H1 (cell line): Measurements from ENCODE around the gene GUCY1A1. TPM values are rescaled to one million over a fixed set of nuclear protein-coding genes. Genes with fewer than 3 reads are reported as not detected.

Experiments used
- CTCF ChIA-PET: fragments of 300-600 bp; sonication (Branson Sonifier 250); formaldehyde crosslinking; loops from one replicate; lab custom pipeline; 2021; ENCODE audit not compliant: partially characterized antibody; lab: Charles Lee
- POLR2A ChIA-PET: fragments of 300-600 bp; sonication (Branson Sonifier 250); formaldehyde crosslinking; loops from one replicate; lab custom pipeline; 2021; ENCODE audit warnings: inconsistent platforms; ENCODE audit not compliant: partially characterized antibody; lab: Charles Lee
- DNase-seq, 2 experiments: peaks; one replicate each; pipeline versions ENCODE4 v3.0.0 to v3.0.0-alpha.2; 2010 to 2022; ENCODE audit warnings: low spot score in 2 of 2, low read depth in 1 of 2, mixed read lengths in 1 of 2
- FAIRE-seq: peaks from 2 replicates; lab custom pipeline; 2011; peaks lifted over from hg19 to GRCh38; lab: Jason Lieb, UNC
- H2AFZ ChIP-seq: 2 replicates; pipeline ENCODE4 v1.8.1; 2012; ENCODE audit warnings: low read length, inconsistent platforms
- H2AK5ac ChIP-seq: 2 replicates; pipeline ENCODE4 v1.6.1; 2013; ENCODE audit warnings: low read depth, low read length
- H2BK120ac ChIP-seq: replicated peaks from 2 replicates; pipeline ENCODE3; 2013; ENCODE audit warnings: low read depth, low read length, inconsistent platforms
- H2BK12ac ChIP-seq: 2 replicates; pipeline ENCODE4 v1.6.1; 2013; ENCODE audit warnings: low read depth, low read length
- H2BK15ac ChIP-seq: 2 replicates; pipeline ENCODE4 v1.6.1; 2013; ENCODE audit warnings: low read length
- H2BK20ac ChIP-seq: 2 replicates; pipeline ENCODE4 v1.6.1; 2013; ENCODE audit warnings: low read length
- H2BK5ac ChIP-seq: 2 replicates; pipeline ENCODE4 v1.6.1; 2013; ENCODE audit warnings: low read depth, low read length
- H3K14ac ChIP-seq: 2 replicates; pipeline ENCODE4 v1.6.1; 2013; ENCODE audit warnings: inconsistent platforms; ENCODE audit not compliant: insufficient read length
- H3K18ac ChIP-seq: 2 replicates; pipeline ENCODE4 v1.6.1; 2013; ENCODE audit warnings: low read length; ENCODE audit errors: extremely low read depth
- H3K23ac ChIP-seq: 2 replicates; pipeline ENCODE4 v1.6.1; 2013; ENCODE audit warnings: inconsistent platforms; ENCODE audit not compliant: insufficient read length
- H3K23me2 ChIP-seq: 2 replicates; pipeline ENCODE4 v1.6.1; 2013; ENCODE audit warnings: low read depth, low read length
- H3K27ac ChIP-seq: 2 replicates; pipeline ENCODE4 v1.6.1; 2011; ENCODE audit warnings: low read depth, low read length, inconsistent platforms
- H3K27me3 ChIP-seq, 4 experiments: replicated peaks in 1 of 4; 1 replicate in 1 of 4; 2 replicates in 3 of 4; pipeline versions ENCODE4 v1.6.1 to v1.8.1; 2011 to 2013; ENCODE audit warnings: low read length in 3 of 4, mild to moderate bottlenecking in 3 of 4, inconsistent platforms in 2 of 4, mixed read lengths in 2 of 4, moderate library complexity in 1 of 4; ENCODE audit not compliant: control insufficient read depth in 3 of 4, insufficient read depth in 3 of 4; ENCODE audit errors: extremely low read depth in 1 of 4
- H3K36me3 ChIP-seq, 4 experiments: 2 replicates each; pipeline versions ENCODE4 v1.6.1 to v1.8.1; 2011 to 2013; ENCODE audit warnings: mild to moderate bottlenecking in 4 of 4, low read length in 3 of 4, moderate library complexity in 2 of 4, control low read depth in 1 of 4, inconsistent platforms in 1 of 4; ENCODE audit not compliant: insufficient read depth in 4 of 4, control insufficient read depth in 2 of 4
- H3K4ac ChIP-seq: replicated peaks from 2 replicates; pipeline ENCODE3; 2013; ENCODE audit warnings: low read length, low read depth, mixed read lengths, inconsistent platforms; ENCODE audit not compliant: insufficient read length
- H3K4me1 ChIP-seq, 4 experiments: replicated peaks in 1 of 4; 1 replicate in 1 of 4; 2 replicates in 3 of 4; pipeline versions ENCODE4 v1.6.1 to v1.8.1; 2011 to 2013; ENCODE audit warnings: low read length in 3 of 4, inconsistent platforms in 2 of 4, mixed read lengths in 1 of 4; ENCODE audit not compliant: insufficient read depth in 4 of 4, control insufficient read depth in 3 of 4
- H3K4me2 ChIP-seq, 2 experiments: 2 replicates each; pipeline versions ENCODE4 v1.6.1 to v1.8.1; 2011 to 2013; ENCODE audit warnings: low read depth in 2 of 2, low read length in 2 of 2, control low read depth in 1 of 2, inconsistent platforms in 1 of 2, mild to moderate bottlenecking in 1 of 2; ENCODE audit not compliant: insufficient read depth in 1 of 2
- H3K4me3 ChIP-seq, 4 experiments: fragments of 200-600, 300-600 bp in 1 of 4; sonication (generic), shearing (Covaris generic), sonication (Bioruptor Twin) in 1 of 4; 2 replicates each; pipeline versions ENCODE4 v1.5.1 to v1.8.1; 2011 to 2016; ENCODE audit warnings: low read length in 4 of 4, low read depth in 3 of 4, control low read depth in 2 of 4, inconsistent platforms in 2 of 4, mild to moderate bottlenecking in 2 of 4, mixed read lengths in 1 of 4, moderate library complexity in 1 of 4; ENCODE audit not compliant: insufficient read depth in 2 of 4; ENCODE audit errors: extremely low read depth in 1 of 4
- H3K56ac ChIP-seq: replicated peaks from 2 replicates; pipeline ENCODE3; 2013; ENCODE audit warnings: low read depth, mild to moderate bottlenecking, mixed read lengths, low read length, inconsistent platforms; ENCODE audit not compliant: insufficient read length
- H3K79me1 ChIP-seq: 2 replicates; pipeline ENCODE4 v1.6.1; 2013; ENCODE audit warnings: low read depth, low read length, control low read depth
- H3K79me2 ChIP-seq, 2 experiments: 2 replicates each; pipeline versions ENCODE4 v1.6.1 to v1.8.1; 2012 to 2013; ENCODE audit warnings: low read length in 2 of 2, mild to moderate bottlenecking in 2 of 2, inconsistent platforms in 1 of 2; ENCODE audit not compliant: insufficient read depth in 2 of 2, control insufficient read depth in 1 of 2
- H3K9ac ChIP-seq, 4 experiments: replicated peaks in 1 of 4; 1 replicate in 1 of 4; 2 replicates in 3 of 4; pipeline versions ENCODE4 v1.6.1 to v1.8.1; 2011 to 2013; ENCODE audit warnings: low read depth in 3 of 4, low read length in 3 of 4, control low read depth in 2 of 4, mild to moderate bottlenecking in 2 of 4, moderate library complexity in 2 of 4, inconsistent platforms in 1 of 4; ENCODE audit errors: extremely low read depth in 1 of 4
- H3K9me3 ChIP-seq, 2 experiments: 2 replicates each; pipeline versions ENCODE4 v1.6.1 to v1.8.1; 2012 to 2013; ENCODE audit warnings: mild to moderate bottlenecking in 2 of 2, moderate library complexity in 2 of 2, control low read depth in 1 of 2, inconsistent platforms in 1 of 2, low read depth in 1 of 2, low read length in 1 of 2, mixed read lengths in 1 of 2; ENCODE audit not compliant: insufficient read depth in 2 of 2
- H4K20me1 ChIP-seq, 2 experiments: replicated peaks in 1 of 2; 2 replicates each; pipeline versions ENCODE3 to v1.8.1; 2011 to 2013; ENCODE audit warnings: inconsistent platforms in 2 of 2, low read length in 2 of 2, mild to moderate bottlenecking in 1 of 2; ENCODE audit not compliant: insufficient read depth in 2 of 2, control insufficient read depth in 1 of 2
- H4K5ac ChIP-seq: 2 replicates; pipeline ENCODE4 v1.6.1; 2013; ENCODE audit warnings: low read length, low read depth, mixed read lengths, inconsistent platforms; ENCODE audit not compliant: insufficient read length
- H4K8ac ChIP-seq: 2 replicates; pipeline ENCODE4 v1.8.0; 2013; ENCODE audit warnings: mild to moderate bottlenecking, moderate library complexity, low read length, inconsistent platforms; ENCODE audit not compliant: insufficient read depth; ENCODE audit errors: extremely low read depth
- H4K91ac ChIP-seq: replicated peaks from 2 replicates; pipeline ENCODE3; 2013; ENCODE audit warnings: low read length, mixed read lengths, inconsistent platforms; ENCODE audit not compliant: insufficient read length
- TAF1 ChIP-seq: IDR thresholded peaks from 2 replicates; pipeline ENCODE4 v1.6.1; 2011; ENCODE audit warnings: mild to moderate bottlenecking, low read depth, low read length
- WGBS, 2 experiments: shearing (Covaris generic) in 1 of 2; methylation state at CpG; one replicate each; pipeline versions ENCODE4 v1.1.6 to v1.1.7; 2013 to 2015; ENCODE audit warnings: low lambda C conversion rate in 2 of 2, mixed read lengths in 2 of 2, inconsistent platforms in 1 of 2, low coverage in 1 of 2, missing lambda C conversion rate in 1 of 2; ENCODE audit not compliant: insufficient replicate concordance in 2 of 2, insufficient coverage in 1 of 2, insufficient read length in 1 of 2; ENCODE audit errors: extremely low coverage in 1 of 2, missing lambda C conversion rate in 1 of 2; 5-methylcytosine and 5-hydroxymethylcytosine counted together
- polyA plus RNA-seq, 7 experiments: library from polyadenylated mRNA; depleted of rRNA in 3 of 7; stranded (reverse) in 5 of 7; unstranded in 2 of 7; fragments of >200 nt in 5 of 7; fragments of 200-250 nt in 2 of 7; gene quantifications; 1 replicate in 5 of 7; 2 replicates in 1 of 7; 4 replicates in 1 of 7; pipeline versions ENCODE4 v1.2.1 to v1.2.3, GENCODE V29; 2011 to 2013; ENCODE audit warnings: missing spikeins in 2 of 7, mixed read lengths in 2 of 7
- total RNA-seq: library from RNA; stranded (reverse); fragmentation: NEBNext Ultra II Directional; extraction: Animal tissue kit (Norgen Biotek cat#: 25700); gene quantifications from 2 replicates; pipeline ENCODE4 v1.2.1, GENCODE V29; 2021

GUCY1A1 gene
- total and polyA plus RNA-seq, 2 of the 8 experiments (the other 6 are each of a cell fraction or from before 2014, with no cell fraction given), result not detected

- H3K23me2 ChIP-seq, result no peaks in the 10 kb centered on the region; the same call in 1 of the 2 replicates
- H2AFZ ChIP-seq, result no peak overlapping the region
- H2BK15ac ChIP-seq, result no peak overlapping the region
- H2BK20ac ChIP-seq, result no peak overlapping the region
- no peak overlapping the region for H3K27ac ChIP-seq
- no peak overlapping the region for H3K14ac ChIP-seq
- CTCF ChIA-PET, result interaction anchor here (1.2 to 4.1 kb wide), 2 partner anchors 10 to 162 kb away, joined by 3 to 14 read pairs; partner anchors contain the start of gene GUCY1B1
- no peak overlapping the region for H3K4ac ChIP-seq
- H4K91ac ChIP-seq, result no peak overlapping the region
- TF ChIP-seq TAF1, result no peak
- TF ChIP-seq, all 59 proteins: peak for 0
- no peak overlapping the region for H3K56ac ChIP-seq
- FAIRE-seq, result no peak
- no peak overlapping the region for H2BK12ac ChIP-seq
- no peak overlapping the region for H3K18ac ChIP-seq
- H3K9ac ChIP-seq, result no peak overlapping the region
- H3K23ac ChIP-seq, result no peak overlapping the region
- no peaks in the 10 kb centered on the region for H4K20me1 ChIP-seq
- POLR2A ChIA-PET, result no interaction called here
- H2BK120ac ChIP-seq, result no peak overlapping the region
- 95% methylated on average over 5 of the region's 5 CpGs; no CpG with 5 or more reads in 1 of the 2 experiments for WGBS, 2 experiments
- no peak overlapping the region for H2BK5ac ChIP-seq
- H4K8ac ChIP-seq, result no peak overlapping the region
- no peak overlapping the region for H3K4me2 ChIP-seq
- no peaks in the 10 kb centered on the region for H3K79me1 ChIP-seq
- no peak overlapping the region for H2AK5ac ChIP-seq
- no peaks in the 10 kb centered on the region for H3K36me3 ChIP-seq
- no peaks in the 10 kb centered on the region for H3K4me1 ChIP-seq
- H3K9me3 ChIP-seq, result no peaks in the 10 kb centered on the region
- H3K27me3 ChIP-seq, result no peaks in the 10 kb centered on the region
- no peak overlapping the region for H4K5ac ChIP-seq
- H3K4me3 ChIP-seq, result no peak overlapping the region
- DNase-seq, result no peak
- no peaks in the 10 kb centered on the region for H3K79me2 ChIP-seq
Observed at GRCh38 chr4:155749041-155749440, 82.4 kb downstream of the GUCY1A1 start.
